Astrocyte of the cerebellum (primary cell): ENCODE measurements around the gene PLPP7.

ENCODE experiments used
- DNase-seq: peaks from one replicate; pipeline ENCODE4 v3.0.0-alpha.2; 2011; ENCODE audit warnings: low read depth
- H3K4me3 ChIP-seq: 2 replicates; pipeline ENCODE4 v1.5.1; 2011; ENCODE audit warnings: mild to moderate bottlenecking, low read depth, low read length, moderate library complexity
- in situ Hi-C: cut with HindIII; loops from 2 replicates; pipeline ENCODE4 v1.10.0; 2017; ENCODE audit warnings: low sequenced_read_pairs
- TF ChIP-seq, protein P1 (sequence below): IDR thresholded peaks from 2 replicates; pipeline ENCODE4 v1.5.1; 2012; ENCODE audit warnings: low read length, low read depth, moderate library complexity, mild to moderate bottlenecking; ENCODE audit errors: missing control alignments

PLPP7 gene

DNA sequence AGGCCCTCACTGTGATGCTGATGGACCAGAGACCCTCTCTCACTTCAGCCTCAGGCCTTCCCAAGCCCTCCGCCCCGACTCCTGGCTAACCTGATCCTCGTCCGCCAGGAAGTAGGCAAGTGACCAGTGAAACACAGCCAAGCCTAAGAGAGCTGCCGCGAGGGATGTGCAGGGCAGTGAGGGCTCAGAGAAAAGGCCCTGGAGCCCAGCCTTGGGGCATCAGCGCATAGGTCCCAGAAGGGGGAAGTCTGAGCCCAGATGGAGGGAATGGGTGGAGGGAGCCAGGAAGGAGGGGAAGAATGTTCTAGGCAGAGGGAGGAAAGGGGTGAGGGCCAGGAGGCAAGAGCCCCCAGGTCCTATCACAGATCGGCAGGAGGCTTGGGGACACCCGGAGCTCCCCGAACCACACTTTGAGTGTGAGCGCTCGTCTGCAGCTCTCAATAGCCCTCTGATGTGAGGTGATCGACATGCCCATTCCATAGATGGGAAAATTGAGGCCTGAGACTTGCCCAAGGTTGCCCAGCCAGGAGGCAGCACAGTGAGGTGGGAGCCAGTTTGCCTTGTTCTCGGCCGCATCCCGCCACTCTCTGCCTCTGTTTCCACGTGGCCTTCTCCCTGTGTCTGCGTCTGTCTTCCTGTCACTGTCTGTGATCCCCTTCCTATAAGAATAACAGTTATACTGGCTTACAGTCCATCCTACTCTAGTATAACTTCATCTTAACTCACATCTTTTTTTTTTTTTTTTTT lies 20.2 kb downstream of the PLPP7 start:
- TF ChIP-seq, protein P1, sequence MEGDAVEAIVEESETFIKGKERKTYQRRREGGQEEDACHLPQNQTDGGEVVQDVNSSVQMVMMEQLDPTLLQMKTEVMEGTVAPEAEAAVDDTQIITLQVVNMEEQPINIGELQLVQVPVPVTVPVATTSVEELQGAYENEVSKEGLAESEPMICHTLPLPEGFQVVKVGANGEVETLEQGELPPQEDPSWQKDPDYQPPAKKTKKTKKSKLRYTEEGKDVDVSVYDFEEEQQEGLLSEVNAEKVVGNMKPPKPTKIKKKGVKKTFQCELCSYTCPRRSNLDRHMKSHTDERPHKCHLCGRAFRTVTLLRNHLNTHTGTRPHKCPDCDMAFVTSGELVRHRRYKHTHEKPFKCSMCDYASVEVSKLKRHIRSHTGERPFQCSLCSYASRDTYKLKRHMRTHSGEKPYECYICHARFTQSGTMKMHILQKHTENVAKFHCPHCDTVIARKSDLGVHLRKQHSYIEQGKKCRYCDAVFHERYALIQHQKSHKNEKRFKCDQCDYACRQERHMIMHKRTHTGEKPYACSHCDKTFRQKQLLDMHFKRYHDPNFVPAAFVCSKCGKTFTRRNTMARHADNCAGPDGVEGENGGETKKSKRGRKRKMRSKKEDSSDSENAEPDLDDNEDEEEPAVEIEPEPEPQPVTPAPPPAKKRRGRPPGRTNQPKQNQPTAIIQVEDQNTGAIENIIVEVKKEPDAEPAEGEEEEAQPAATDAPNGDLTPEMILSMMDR = no peak
- DNase-seq = no peak
- H3K4me3 ChIP-seq = no peak overlapping the region
- in situ Hi-C loops = no loop called here

DNA sequence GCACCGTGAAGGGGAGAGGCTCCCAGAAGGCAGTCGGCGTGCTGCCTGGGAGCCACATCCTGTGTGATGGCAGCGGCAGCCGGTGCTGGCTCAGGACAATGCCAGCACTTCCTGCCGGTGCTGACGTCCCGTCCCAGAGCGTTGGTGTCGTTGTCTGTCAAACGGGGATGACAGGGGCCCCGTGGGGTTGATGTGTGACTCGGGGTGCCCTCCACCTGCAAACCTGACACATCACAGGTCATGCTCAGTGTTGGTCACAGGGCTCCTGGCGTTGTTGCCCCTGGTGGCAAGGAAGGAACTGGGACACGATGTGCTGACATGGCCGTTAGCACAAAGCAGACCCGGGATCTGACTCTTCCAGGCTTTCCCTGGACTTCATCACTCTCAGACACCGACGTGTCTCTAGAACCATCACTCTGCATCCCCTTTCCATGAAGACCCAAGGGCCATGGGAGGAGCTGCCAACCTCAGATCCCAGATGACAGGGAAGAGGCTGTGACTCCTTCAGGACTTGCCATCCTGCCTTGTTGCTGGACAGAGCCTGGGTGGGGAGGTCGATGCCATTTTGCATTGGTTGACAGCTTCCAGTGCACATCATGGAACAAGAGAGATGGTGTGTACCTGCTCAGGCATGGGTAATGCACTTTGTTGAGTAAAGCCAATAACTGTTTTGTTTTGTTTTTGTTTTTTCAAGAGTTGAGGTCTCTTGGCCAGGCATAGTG lies 21.5 kb downstream of the PLPP7 start:
- TF ChIP-seq, protein P1 = no peak
- in situ Hi-C loops = no loop called here
- H3K4me3 ChIP-seq = no peak overlapping the region
- DNase-seq = no peak

DNA sequence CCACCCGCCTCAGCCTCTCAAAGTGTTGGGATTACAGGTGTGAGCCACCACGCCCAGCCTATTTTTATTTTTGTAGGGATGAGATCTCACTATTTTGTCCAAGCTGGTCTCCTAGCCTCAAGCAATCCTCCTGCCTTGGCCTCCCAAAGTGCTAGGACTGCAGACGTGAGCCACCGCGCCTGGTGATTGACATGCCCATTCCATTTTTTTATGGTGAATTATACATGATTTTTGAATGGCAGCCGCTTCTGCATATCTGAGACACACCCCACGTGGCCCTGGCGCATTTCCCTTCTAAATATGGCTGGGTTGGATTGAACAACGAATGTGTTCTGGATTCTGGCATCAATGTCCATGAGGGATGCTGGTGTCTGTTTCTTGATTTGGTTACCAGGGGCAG lies 22.7 kb downstream of the PLPP7 start:
- TF ChIP-seq, protein P1 = no peak
- in situ Hi-C loops = no loop called here
- DNase-seq = no peak
- H3K4me3 ChIP-seq = no peak overlapping the region

DNA sequence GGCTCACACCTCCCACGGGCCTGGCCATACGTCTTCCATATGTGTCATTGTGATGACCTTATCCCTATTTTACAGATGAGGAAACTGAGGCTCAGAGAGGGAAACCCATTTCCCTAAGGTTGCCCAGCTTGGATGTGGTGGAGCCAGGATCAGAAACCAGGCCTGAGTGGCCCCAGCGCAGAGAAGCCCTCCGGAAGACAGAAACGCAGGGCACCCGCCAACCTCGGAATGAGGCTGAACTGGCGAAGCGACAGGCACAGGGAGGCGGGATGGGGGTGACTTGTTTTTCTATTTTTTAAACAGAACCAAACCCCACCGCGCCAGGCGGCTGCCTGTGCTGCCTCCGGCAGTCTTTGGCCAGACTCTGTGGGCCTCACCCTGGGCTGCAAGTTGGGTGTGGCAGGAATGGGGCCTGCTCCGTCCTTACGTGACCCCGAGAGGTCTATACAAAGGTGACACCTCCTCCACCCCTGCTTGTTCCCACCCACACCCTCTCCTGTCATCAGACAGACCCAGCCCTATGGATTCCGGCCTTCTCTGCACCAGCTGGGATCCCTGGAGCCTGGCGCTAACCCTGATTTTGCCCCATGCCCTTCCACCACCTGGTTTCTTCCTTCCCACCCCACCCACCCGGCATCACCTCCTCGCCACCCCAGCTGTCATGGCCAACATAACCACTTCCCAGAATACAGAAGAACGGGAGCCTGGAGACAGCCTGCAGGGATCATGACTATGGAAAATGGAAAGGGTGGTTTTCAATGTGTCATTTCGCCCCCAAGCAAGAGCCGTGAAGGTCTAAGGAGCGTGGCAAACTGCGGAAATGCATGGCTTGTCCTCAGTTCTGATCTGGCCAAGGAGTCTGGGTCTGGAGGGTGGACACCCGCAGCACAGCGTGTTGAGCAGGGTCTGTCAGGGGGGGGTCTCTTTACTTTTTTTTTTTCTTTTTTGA lies 23.6 kb downstream of the PLPP7 start:
- in situ Hi-C loops = no loop called here
- TF ChIP-seq, protein P1 = no peak
- no peak for DNase-seq
- no peak overlapping the region for H3K4me3 ChIP-seq

DNA sequence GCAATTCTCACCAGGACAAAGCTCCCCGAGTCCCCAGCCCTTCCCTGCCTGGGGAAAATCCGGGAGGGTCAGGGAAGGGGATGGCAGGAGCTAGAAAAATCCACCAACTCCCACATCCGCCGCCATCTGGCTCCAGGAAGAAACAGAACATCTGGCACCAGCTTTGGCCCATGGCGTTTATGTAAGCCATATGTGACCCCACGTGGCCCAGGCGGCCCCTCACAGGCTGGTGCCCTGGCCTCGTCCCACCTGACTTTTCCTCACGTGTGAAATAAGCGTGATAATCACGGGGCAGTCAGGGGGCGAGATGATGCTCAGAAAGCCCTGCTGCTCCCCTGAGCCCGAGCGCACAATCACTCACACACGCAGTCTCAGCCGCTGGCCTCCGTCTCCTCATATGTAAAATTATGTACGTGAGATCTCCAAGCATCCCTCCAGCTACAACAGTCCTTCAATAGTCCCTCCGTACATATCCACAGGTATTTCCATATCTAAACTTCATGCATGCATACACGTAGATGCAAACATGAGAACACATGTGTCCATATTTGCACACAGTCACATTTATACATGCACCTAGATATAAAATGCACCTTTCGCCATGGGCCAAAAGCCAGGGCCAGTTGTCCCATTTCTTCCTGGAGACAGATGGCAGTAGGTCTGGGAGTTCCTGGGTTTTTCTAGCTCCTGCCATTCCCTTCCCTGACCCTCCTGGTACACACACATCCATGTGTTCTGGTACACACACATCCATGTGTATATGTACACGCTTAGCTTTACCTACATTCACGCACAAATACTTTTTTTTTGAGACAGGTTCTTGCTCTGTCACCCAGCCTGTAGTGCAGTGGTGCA lies 28.9 kb downstream of the PLPP7 start:
- TF ChIP-seq, protein P1 = no peak
- H3K4me3 ChIP-seq = no peak overlapping the region
- in situ Hi-C loops = no loop called here
- DNase-seq = no peak
